Measurements from ENCODE around the gene KIF26B.
"Not testable (repeated sequence)": the region's sequence is repeated elsewhere in the genome, so short reads cannot be mapped to it uniquely, and the experiment has no call there.

Gene KIF26B

DNA sequence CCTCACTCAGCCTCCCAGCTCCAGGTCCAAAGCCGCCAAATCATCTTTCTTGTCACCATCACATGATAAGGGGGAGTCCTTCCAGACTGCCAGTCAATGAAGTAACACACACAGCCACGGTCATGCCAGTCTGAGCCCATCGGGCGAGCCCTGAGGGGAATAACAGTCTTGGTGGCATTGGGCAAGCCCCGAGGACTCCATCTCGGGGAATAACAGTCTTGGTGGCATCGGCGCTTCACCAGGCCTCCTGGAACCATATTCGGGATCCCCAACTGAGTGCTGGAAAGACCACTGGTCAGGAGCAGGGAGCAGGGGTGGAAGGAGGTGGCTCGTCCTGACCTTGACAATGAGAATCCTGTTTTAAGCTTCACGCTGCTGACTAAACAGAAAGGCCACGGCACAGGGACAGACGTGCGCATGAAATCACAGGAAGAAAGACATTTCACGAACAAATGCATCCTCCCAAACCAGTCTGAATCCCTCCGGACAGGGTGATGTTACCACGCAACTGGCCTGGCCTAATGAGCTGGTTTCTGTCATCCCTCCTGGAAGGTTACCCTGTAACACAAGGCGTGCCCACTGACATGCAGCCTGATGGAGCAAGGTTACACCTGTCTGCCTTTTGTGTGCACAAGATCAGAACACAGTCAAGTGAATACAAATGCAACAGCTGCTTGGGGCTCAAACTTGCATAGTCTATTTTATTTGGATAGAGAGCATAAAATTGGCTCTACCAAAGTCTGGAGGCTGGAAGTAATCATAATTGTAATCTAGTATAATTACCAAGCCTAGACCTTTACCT, 517.4 kb downstream of the KIF26B start:
- DNase-seq, result no peak

DNA sequence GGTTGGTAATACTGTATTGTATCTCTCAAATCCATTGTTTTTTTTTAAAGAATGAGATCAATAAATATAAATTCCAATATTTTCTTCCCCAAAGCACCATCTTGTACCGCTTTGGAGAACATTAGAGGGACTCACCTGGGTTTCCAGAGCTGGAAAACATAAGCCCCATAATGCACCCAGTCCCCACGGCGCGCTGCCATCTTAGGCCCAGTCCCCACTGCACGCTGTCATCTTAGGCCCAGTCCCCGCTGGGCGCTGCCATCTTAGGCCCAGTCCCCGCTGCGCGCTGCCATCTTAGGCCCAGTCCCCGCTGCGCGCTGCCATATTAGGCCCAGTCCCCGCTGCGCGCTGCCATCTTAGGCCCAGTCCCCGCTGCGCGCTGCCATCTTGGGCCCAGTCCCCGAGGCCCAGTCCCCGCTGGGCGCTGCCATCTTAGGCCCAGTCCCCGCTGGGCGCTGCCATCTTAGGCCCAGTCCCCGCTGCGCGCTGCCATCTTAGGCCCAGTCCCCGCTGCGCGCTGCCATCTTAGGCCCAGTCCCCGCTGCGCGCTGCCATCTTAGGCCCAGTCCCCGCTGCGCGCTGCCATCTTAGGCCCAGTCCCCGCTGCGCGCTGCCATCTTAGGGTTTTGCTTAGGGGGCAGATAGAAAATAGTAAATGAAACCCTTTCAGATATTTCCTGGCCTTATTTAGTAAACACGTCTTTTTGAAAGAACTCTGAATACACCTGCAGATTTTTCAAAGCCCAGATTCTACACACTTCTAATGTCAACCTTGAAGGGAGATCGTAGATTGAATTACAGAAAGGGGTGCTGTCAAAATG, 518.3 kb downstream of the KIF26B start:
- DNase-seq, result not testable (repeated sequence)

DNA sequence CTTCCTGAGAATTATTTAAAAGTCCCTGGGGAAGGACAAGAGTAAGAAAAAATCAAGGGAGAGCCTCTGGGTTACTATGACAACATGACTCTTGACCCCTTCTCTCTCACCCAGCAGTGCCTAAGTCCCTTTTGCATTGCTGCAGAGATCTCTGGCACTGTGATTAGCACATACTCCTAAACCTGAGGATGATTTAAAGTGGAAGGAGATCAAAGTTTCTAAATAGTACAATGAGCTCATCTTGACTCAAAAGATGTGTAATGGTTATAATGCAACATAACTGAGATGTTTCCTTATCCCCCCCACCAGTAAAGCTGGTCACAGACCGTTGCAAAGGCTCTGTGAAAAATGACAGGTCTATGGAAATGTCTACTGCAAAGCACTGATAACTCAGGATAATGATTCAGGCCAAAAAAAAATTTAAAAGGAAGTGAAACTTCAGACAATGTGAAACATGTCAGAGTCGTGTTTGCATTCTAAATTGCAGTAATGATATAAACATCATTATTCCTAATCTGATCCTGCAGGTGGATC, 519.2 kb downstream of the KIF26B start:
- DNase-seq, result no peak

DNA sequence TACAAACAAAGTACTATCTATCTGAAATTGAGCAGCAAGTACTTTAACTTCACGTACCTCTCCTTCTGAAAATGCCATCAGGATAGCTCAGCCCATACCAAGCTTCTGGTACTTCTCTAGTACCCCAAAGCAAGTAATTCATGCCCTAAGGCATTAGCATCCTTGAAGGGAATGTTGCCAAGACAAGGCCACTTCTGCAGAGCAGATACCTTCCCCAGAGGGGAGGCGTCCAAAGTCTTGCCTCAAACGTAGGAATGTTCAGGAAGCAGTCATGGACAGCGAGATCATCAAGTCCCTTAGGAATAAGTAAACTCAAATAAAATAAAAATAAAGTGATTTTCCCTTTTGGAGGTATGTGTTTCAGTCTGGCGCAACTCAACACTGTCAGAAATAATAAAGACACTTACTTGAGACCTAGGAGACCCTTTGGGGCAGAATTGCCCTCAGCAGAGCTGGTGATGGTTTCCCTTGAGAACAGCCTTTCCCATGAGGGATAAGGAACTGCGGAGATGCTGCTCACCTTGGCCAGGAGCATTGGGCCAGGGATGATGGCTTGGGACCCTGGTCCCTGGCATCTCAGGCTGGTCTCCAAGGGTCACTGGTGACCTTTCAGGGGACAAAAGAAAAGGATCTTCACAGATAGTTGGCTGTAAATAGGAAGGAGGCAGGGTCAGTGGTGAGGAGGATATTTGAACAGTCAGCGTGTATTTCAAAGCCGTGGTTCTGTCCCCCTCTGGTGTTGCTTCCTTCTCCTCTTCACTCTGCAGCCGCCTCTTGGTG, 522.9 kb downstream of the KIF26B start:
- DNase-seq, result no peak

DNA sequence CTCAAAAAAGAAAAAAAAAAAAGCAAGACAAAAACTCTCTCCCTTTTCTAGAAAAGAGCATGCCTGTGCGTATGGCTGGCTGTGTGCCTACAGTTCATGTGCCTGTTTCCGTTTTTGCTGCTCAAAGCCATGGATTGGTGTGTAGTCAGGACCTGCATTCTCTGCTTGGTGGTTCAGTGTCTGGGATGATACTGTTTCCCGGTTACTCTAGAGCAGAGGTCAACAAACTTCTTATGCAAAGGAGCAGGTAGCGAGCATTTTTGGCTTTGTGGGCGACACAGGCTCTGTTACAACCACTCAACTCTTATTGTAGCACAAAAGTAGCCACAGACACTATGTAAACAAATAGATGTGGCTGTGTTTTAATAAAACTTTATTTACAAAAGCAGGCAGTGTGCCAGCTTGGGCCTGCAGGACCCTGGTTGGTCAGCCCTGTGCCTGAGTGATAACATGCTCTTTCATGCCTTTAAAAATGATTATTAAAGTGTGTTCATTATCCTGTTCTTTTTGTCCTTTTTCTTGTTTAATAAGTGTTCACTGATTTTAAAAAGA, 524.2 kb downstream of the KIF26B start:
- no peak for DNase-seq

DNA sequence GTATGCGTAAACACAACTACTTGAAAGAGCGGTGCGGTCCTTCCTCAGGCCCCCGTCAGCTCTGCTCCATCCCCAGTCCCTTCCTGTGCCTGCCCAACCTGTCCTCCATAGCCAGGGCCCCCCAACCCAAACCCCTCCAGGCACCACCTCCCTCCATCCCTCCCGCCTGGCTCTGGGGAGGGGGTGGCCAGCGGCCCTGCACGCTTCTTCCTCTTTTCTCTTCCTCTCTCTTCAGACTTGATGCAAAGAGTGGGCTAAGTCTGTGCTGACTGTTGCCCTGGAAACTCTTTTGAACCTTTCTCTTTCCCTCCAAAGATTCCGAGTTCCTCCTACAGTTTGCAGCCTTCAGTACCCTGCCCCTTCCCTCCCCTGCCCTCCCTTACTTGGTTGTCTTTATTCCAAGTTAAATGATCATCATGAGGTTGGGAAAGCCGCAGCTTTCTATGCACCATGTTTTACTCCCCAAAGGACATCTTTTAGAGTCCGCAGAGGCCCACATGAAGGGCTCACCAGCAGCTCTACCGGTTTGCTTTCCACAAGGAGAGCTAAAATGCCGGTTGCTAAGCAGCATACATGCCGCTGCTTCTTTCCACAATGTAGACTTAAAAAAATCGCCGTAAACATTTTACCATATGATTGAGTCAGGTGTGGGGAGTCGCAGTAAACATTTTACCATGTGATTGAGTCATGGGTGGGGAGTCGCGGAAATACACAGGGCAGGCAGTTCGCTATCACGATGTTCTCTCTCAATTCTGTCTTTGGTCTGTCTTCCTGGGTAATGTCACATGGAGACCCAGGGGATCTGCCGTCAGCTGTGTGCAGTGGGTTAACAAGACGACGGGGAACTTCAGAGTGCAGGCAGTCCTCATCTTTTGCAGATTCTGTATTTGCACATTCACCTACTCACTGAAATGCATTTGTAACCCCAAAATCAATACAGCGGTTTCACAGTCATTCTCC, 525.3 kb downstream of the KIF26B start:
- no peak for DNase-seq

DNA sequence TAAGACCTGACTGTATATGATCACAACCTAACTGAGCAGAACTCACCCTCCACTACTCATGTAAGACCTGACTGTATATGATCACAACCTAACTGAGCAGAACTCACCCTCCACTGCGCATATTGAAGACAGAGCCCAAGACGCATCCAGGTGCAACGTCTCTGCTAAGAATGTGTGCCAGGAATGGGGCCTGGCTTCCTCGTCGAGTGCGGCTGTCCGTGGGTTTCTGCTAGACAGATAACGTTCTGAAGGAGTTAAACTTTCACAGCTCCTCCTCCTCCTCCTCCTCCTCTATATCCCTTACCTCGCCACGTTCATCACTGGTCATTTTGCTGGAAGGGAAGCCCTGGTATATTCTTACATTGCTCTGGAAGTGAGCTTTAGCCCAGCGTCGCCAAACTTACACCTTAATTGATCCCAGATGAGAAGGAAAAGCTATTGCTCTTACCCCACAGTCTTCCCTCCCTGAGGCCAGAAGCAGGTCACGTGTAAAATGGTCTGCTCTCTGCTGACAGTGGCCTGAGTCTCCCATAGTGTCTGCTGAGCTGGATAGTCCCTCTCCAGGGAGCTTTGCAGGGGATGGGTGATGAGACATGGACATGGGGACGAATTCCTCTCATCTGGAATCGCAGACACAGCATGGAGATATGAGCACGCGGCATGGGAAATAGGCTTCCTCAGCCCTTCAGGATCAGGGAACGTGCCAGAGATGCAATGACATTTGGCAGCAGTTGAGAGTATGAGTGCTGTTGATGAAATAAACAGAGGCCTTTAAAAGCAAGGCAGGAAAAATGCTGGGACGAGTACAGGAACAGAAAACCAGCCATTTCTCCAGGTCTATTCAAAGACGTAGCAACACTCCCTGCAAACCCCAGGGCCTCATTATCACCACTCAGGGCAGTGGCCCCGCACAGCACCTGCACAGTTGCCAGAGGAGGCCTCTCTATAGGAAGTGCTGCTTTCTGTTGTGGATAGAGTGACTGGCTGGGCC, 528.1 kb downstream of the KIF26B start:
- no peak for DNase-seq

DNA sequence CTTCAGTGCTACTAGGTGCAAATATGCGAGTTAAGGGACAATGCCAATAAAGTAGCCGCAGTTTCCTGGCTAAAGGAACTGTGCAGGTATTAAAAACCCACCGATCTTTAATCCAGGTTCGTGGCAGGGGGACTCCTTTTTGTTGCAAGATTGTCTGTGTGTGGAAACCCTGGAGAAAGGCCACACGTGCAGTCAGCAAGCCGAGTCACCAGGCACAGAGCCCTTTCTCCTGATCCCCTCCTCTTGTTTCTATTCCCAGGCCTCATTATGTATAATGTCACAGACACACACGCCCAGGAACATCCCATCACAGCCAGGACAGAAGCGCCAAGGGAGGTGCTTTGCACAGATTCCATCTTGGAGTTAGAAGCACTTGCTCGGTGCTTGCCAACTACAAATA, 528.9 kb downstream of the KIF26B start:
- DNase-seq, result no peak

DNA sequence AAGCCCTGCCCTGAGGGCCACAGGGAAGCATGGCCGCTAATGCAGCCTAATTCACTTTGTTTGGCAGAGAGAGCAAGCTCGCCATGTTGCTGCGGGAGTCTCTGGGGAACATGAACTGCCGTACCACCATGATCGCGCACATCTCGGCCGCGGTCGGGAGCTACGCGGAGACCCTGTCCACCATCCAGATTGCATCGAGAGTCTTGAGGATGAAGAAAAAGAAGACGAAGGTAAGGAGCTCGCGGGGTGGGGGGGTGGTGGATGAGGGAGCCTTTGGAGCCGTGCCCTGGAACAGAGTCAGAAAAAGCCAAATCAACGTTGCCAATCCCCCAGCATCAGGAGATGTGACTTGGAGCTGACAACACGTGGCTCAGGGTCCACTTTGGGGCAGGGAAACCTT, 529.4 kb downstream of the KIF26B start:
- DNase-seq, result no peak

DNA sequence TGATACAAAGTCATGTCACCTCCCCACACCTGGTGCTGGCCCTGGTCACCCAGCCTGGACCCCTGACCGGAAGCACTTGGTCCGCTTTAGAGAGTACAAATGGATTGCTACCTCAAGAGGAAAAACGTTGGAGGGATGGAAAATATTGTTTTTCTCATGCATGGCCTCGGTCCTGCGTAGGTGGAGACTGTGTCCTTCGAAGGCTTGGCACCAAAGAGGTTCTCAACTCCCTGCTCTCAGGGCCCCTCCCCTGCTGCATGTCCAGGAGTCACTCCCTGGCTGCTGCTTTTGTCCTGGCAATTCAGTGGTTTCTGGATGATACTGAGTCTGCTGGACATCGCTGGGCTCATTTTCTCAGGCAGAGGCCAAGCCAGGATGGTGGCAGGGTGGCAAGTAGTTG, 529.8 kb downstream of the KIF26B start:
- no peak for DNase-seq

DNA sequence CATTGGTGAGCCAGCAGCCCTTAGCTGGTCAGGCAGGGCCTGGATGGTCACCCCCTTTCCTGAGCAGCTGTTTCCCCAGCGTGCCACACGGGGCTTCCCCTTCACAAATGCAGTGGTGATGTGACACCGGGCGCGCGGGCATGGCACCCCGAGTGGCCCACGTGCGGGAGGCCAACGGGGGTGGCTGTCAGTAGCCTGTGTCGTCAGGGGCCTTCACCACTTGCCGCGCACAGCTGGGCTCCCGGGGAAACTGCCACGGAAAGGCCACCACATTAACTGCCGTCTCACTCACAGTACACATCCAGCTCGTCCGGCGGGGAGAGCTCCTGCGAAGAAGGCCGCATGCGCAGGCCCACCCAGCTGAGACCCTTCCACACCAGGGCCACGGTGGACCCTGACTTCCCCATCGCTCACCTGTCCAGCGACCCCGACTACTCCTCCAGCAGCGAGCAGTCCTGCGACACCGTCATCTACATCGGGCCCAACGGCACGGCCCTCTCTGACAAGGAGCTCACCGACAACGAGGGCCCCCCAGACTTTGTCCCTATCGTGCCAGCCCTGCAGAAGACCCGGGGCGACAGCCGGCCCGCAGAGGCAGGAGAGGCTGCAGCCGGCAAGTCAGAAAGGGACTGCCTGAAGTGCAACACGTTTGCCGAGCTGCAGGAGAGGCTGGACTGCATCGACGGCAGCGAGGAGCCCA, 530.5 kb downstream of the KIF26B start:
- DNase-seq, result no peak

DNA sequence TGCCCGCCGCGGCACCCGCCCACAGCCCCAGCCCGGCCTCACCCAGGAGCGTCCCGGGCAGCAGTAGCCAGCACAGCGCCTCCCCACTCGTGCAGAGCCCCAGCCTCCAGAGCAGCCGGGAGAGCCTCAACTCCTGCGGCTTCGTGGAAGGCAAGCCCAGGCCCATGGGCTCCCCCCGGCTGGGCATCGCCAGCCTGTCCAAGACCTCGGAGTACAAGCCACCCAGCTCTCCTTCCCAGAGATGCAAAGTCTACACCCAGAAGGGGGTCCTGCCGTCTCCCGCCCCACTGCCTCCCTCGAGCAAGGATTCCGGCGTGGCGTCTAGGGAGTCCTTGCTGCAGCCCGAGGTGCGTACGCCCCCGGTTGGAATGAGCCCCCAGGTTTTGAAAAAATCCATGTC, 531.2 kb downstream of the KIF26B start:
- DNase-seq, result no peak

DNA sequence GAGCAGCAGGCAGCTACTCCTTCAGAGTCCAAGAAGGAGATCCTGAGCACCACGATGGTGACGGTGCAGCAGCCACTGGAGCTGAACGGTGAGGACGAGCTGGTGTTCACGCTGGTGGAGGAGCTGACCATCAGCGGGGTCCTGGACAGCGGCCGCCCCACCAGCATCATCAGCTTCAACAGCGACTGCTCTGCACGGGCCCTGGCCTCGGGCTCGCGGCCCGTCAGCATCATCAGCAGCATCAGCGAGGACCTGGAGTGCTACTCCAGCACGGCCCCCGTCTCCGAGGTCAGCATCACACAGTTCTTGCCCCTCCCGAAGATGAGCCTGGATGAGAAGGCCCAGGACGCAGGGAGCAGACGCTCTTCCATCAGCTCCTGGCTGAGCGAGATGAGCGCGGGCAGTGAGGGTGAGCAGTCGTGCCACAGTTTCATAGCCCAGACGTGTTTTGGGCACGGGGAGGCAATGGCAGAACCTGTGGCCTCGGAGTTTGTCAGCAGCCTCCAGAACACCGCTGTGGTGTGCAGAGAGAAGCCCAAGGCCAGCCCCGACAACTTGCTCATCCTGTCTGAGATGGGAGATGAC, 531.8 kb downstream of the KIF26B start:
- no peak for DNase-seq

DNA sequence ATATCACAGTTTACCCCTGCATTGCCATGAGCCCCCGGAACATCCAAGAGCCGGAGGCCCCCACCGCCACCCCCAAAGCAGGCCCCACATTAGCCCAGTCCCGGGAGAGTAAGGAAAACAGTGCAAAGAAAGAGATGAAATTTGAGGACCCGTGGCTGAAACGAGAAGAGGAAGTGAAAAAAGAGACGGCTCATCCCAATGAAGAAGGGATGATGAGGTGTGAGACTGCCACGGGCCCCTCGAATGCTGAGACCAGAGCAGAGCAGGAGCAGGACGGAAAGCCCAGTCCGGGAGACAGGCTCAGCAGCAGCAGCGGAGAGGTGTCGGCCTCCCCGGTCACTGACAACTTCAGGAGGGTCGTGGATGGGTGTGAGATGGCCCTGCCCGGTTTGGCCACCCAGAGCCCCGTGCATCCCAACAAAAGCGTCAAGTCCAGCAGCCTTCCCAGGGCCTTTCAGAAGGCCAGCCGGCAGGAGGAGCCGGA, 532.4 kb downstream of the KIF26B start:
- DNase-seq, result no peak

DNA sequence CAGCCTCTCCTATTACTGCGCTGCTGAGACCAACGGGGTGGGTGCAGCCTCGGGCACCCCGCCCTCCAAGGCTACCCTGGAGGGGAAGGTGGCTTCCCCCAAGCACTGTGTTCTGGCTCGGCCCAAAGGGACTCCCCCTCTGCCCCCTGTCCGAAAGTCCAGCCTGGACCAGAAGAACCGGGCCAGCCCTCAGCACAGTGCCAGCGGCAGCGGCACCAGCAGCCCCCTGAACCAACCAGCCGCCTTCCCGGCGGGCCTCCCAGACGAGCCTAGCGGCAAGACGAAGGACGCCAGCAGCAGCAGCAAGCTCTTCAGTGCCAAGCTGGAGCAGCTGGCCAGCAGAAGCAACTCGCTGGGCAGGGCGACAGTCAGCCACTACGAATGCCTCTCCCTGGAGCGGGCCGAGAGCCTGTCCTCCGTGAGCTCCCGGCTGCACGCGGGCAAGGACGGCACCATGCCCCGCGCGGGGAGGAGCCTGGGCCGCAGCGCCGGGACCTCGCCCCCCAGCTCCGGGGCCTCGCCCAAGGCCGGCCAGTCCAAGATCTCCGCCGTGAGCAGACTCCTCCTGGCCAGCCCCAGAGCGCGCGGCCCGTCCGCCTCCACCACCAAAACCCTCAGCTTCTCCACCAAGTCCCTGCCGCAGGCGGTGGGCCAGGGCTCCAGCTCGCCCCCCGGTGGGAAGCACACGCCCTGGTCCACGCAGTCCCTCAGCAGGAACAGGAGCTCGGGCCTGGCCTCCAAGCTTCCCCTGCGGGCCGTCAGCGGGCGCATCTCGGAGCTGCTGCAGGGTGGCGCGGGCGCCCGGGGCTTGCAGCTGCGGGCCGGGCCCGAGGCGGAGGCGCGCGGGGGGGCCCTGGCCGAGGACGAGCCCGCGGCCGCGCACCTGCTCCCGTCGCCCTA, 533.1 kb downstream of the KIF26B start:
- DNase-seq, result no peak

DNA sequence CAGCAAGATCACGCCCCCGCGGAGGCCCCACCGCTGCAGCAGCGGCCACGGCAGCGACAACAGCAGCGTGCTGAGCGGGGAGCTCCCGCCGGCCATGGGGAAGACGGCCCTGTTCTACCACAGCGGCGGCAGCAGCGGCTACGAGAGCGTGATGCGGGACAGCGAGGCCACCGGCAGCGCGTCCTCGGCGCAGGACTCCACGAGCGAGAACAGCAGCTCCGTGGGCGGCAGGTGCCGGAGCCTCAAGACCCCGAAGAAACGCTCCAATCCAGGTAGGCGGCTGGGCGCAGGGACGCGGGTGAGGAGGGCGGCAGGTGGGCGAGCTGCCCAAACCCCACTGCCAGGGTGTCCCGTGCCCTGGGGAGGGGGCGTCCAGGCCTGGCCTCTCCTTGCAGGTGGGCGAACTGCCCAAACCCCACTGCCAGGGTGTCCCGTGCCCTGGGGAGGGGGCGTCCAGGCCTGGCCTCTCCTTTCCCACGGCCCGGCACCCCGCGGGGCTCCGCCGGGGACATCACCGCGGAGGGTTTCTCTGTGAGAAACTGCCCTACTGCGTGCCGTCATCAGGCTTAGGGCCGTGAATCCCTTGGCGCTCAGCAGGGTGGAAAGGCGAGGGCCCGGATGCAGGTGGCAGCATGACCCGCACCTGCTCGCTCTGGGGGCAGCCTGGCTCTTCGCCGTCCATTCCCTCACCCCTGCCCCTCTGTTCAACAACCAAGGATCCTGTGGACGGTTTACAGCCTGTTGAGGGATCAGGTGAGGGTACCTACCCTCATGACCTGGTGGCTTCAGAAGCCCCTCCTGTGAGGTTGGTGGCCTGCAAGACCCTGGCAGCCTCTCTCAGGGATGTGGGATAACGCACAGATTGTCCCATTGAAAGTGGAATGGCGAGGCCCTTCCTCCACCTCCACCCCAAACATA, 534.0 kb downstream of the KIF26B start:
- no peak for DNase-seq

DNA sequence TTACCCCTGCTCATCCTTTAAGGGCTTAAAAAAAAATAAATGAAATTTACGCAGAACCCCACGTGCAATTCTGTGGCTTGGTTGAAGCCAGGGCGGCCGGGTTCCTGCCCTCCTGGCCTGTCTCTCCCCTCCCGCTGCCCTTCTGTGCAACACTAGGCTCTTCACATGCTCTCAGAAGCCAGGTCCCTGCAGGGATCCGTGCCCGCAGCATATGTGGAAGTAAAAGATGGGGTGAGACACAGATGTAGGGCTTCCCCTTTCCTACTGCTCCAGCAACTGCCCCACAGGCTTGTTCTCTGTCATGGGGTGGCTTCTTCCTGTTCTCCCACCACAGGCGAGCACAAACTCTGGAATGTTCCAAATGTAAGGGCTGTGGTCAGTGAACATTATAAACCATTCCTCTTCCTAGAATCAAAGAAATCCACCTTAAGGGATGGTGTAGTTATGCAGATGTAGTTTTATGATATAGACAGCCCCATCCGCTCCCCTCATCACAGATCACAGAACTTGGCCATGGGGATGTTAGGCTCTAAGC, 535.4 kb downstream of the KIF26B start:
- DNase-seq, result no peak
